GM18870 (cell line): ENCODE results near the gene PRR23E.

ENCODE experiments used
- ATAC-seq: cut with Tn5 transposase; IDR thresholded peaks from one replicate; pipeline ENCODE4 v1.9.1; 2021; ENCODE audit warnings: moderate library complexity; ENCODE audit not compliant: unreplicated experiment

PRR23E gene

GRCh38 chr3:127222163-127222562, 29.2 kb downstream of the PRR23E start:
- no peak for ATAC-seq

GRCh38 chr3:127222664-127223063, 29.7 kb downstream of the PRR23E start:
- no peak for ATAC-seq

GRCh38 chr3:127224118-127224517, 31.2 kb downstream of the PRR23E start:
- ATAC-seq = no peak

- ATAC-seq = no peak
Measured at GRCh38 chr3:127226457-127226856, 33.5 kb downstream of the PRR23E start.

GRCh38 chr3:127226946-127227842, 34.3 kb downstream of the PRR23E start:
- no peak for ATAC-seq

- no peak for ATAC-seq
Measured at GRCh38 chr3:127228866-127229265, 35.9 kb downstream of the PRR23E start.

- no peak for ATAC-seq
Measured at GRCh38 chr3:127233371-127233770, 40.4 kb downstream of the PRR23E start.

GRCh38 chr3:127234778-127235177, 41.8 kb downstream of the PRR23E start:
- ATAC-seq = no peak

- no peak for ATAC-seq
Measured at GRCh38 chr3:127235706-127236105, 42.8 kb downstream of the PRR23E start.

- no peak for ATAC-seq
Measured at GRCh38 chr3:127237835-127238234, 44.9 kb downstream of the PRR23E start.

- no peak for ATAC-seq
Measured at GRCh38 chr3:127238602-127239001, 45.7 kb downstream of the PRR23E start.

- no peak for ATAC-seq
Measured at GRCh38 chr3:127247292-127247691, 54.4 kb downstream of the PRR23E start.
